MM.1S (cell line): ENCODE measurements around the gene MIPEP.

Experiments used
- EZH2 ChIP-seq: fragments of 300-600 bp; sonication (generic); optimal IDR thresholded peaks from 2 replicates; pipeline ENCODE3; 2017; ENCODE audit warnings: low read depth, mild to moderate bottlenecking, antibody characterized with exemption, low read length, mixed read lengths
- TF ChIP-seq, protein P1 (sequence below): fragments of 300-600 bp; sonication (generic); IDR thresholded peaks from 2 replicates; pipeline ENCODE4 v1.5.1; 2016; ENCODE audit warnings: antibody characterized with exemption, low read length, mixed read lengths

DNA sequence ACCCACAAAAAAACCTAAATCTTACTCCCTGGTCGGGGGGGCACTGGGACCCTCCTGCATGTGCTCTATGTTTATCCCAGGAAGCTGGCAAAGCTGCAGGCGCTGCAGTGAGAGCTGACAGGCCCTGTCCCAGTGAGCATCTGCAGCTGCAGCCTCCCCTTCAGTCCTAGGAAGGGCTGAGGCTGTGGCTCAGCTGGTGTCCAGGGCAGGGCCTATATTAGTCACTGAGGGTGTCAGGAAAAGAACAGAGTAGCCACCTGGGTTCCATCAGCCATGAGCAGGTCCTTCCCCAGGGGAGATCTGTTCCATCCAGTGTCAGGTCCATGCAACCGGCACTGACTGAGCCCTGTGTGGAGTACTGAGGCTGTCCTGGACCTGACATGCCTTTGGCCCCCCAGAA lies 198.5 kb downstream of the MIPEP start:
- TF ChIP-seq, protein P1, sequence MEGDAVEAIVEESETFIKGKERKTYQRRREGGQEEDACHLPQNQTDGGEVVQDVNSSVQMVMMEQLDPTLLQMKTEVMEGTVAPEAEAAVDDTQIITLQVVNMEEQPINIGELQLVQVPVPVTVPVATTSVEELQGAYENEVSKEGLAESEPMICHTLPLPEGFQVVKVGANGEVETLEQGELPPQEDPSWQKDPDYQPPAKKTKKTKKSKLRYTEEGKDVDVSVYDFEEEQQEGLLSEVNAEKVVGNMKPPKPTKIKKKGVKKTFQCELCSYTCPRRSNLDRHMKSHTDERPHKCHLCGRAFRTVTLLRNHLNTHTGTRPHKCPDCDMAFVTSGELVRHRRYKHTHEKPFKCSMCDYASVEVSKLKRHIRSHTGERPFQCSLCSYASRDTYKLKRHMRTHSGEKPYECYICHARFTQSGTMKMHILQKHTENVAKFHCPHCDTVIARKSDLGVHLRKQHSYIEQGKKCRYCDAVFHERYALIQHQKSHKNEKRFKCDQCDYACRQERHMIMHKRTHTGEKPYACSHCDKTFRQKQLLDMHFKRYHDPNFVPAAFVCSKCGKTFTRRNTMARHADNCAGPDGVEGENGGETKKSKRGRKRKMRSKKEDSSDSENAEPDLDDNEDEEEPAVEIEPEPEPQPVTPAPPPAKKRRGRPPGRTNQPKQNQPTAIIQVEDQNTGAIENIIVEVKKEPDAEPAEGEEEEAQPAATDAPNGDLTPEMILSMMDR: no peak
- TF ChIP-seq EZH2: no peak
